ENCODE measurements around the gene SESN1.

GRCh38 chr6:109082188-109082577 is 12.5 kb downstream of the SESN1 start:
- TF ChIP-seq CTCF (IDR thresholded peaks at IDR 0.05) (no peak), POLR2A (IDR thresholded peaks at IDR 0.05) (no peak)
